Measurements from ENCODE around the gene UVRAG.

DNA sequence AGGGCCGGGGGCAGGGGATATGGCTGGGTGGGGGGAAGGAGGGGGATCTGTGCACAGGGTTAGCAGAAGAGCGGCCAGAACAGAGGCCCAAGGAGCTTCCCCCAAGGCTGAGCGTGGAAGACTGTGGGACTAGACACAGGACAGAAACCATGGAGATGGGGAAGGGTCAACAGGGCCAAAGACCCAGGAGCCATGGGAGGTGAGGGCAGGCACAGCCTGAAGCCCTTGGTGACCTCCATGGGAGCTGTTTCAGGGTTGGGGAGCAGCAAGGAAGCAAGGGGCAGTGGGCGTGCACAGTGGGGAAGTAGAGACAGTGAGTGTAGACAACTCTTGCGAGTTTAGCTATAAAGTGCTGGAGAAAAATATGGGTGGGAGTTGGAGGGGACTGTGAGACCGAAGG, 334.7 kb downstream of the UVRAG start:
- TF ChIP-seq POLR2AphosphoS5 (IDR thresholded peaks at IDR 0.05; ENCODE audit: low read depth) = no peak
- no peak for TF ChIP-seq CTCF (IDR thresholded peaks at IDR 0.05; ENCODE audit: insufficient read depth, low read length)
- no peak for TF ChIP-seq GABPA (IDR thresholded peaks at IDR 0.05; ENCODE audit: low read depth)
- TF ChIP-seq, protein P1, sequence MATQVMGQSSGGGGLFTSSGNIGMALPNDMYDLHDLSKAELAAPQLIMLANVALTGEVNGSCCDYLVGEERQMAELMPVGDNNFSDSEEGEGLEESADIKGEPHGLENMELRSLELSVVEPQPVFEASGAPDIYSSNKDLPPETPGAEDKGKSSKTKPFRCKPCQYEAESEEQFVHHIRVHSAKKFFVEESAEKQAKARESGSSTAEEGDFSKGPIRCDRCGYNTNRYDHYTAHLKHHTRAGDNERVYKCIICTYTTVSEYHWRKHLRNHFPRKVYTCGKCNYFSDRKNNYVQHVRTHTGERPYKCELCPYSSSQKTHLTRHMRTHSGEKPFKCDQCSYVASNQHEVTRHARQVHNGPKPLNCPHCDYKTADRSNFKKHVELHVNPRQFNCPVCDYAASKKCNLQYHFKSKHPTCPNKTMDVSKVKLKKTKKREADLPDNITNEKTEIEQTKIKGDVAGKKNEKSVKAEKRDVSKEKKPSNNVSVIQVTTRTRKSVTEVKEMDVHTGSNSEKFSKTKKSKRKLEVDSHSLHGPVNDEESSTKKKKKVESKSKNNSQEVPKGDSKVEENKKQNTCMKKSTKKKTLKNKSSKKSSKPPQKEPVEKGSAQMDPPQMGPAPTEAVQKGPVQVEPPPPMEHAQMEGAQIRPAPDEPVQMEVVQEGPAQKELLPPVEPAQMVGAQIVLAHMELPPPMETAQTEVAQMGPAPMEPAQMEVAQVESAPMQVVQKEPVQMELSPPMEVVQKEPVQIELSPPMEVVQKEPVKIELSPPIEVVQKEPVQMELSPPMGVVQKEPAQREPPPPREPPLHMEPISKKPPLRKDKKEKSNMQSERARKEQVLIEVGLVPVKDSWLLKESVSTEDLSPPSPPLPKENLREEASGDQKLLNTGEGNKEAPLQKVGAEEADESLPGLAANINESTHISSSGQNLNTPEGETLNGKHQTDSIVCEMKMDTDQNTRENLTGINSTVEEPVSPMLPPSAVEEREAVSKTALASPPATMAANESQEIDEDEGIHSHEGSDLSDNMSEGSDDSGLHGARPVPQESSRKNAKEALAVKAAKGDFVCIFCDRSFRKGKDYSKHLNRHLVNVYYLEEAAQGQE (IDR thresholded peaks at IDR 0.05; ENCODE audit: insufficient replicate concordance, low read depth) = no peak
- no peak for TF ChIP-seq SPI1 (IDR thresholded peaks at IDR 0.05; ENCODE audit: borderline replicate concordance, low read depth)

Measured in HL-60 (cell line).